H9 (cell line): Measurements from ENCODE around the gene VCAN. TPM values are rescaled to one million over a fixed set of nuclear protein-coding genes. Genes with fewer than 3 reads are reported as not detected.

ENCODE experiments used
- DNase-seq: peaks from one replicate; pipeline ENCODE4 v3.0.0-alpha.2; 2017
- H2AFZ ChIP-seq: one replicate; pipeline ENCODE4 v1.6.1; 2013; ENCODE audit warnings: mild to moderate bottlenecking, low read length, control low read depth, moderate library complexity
- H2AK5ac ChIP-seq: 2 replicates; pipeline ENCODE4 v1.6.1; 2013; ENCODE audit warnings: low read length, control low read depth, mixed read lengths; ENCODE audit not compliant: insufficient read length
- H2BK120ac ChIP-seq: one replicate; pipeline ENCODE4 v1.6.1; 2013; ENCODE audit warnings: low read depth, mild to moderate bottlenecking, low read length, control low read depth, inconsistent platforms; ENCODE audit not compliant: poor library complexity, severe bottlenecking
- H2BK12ac ChIP-seq: 2 replicates; pipeline ENCODE4 v1.6.1; 2013; ENCODE audit warnings: low read length, control low read depth, mixed read lengths, low read depth; ENCODE audit not compliant: insufficient read length
- H2BK15ac ChIP-seq: 2 replicates; pipeline ENCODE4 v1.6.1; 2013; ENCODE audit warnings: low read depth, low read length, control low read depth
- H2BK20ac ChIP-seq: one replicate; pipeline ENCODE4 v1.6.1; 2013; ENCODE audit warnings: low read depth, mild to moderate bottlenecking, low read length, control low read depth, inconsistent platforms; ENCODE audit not compliant: poor library complexity, severe bottlenecking
- H2BK5ac ChIP-seq: 2 replicates; pipeline ENCODE4 v1.6.1; 2013; ENCODE audit warnings: low read length, control low read depth, mixed read lengths; ENCODE audit not compliant: insufficient read length
- H3K14ac ChIP-seq: 2 replicates; pipeline ENCODE4 v1.6.1; 2013; ENCODE audit warnings: low read length, control low read depth; ENCODE audit not compliant: insufficient read depth
- H3K18ac ChIP-seq: 2 replicates; pipeline ENCODE4 v1.6.1; 2013; ENCODE audit warnings: low read depth, mild to moderate bottlenecking, mixed read lengths, low read length, control low read depth; ENCODE audit not compliant: insufficient read length
- H3K23ac ChIP-seq: 2 replicates; pipeline ENCODE4 v1.6.1; 2013; ENCODE audit warnings: low read length, control low read depth, mixed read lengths, low read depth; ENCODE audit not compliant: insufficient read length
- H3K23me2 ChIP-seq: 2 replicates; pipeline ENCODE4 v1.6.1; 2013; ENCODE audit warnings: low read depth, mild to moderate bottlenecking, mixed read lengths, low read length, control low read depth; ENCODE audit not compliant: insufficient read length, poor library complexity, severe bottlenecking
- H3K27ac ChIP-seq: 2 replicates; pipeline ENCODE4 v1.5.1; 2013; ENCODE audit warnings: low read length, control low read depth, mixed read lengths, low read depth; ENCODE audit not compliant: insufficient read length
- H3K27me3 ChIP-seq: 2 replicates; pipeline ENCODE4 v1.6.1; 2013; ENCODE audit warnings: low read length, control low read depth, inconsistent platforms; ENCODE audit not compliant: insufficient read depth
- H3K4ac ChIP-seq: 2 replicates; pipeline ENCODE4 v1.6.1; 2013; ENCODE audit warnings: low read depth, mild to moderate bottlenecking, control low read depth, inconsistent platforms, low read length, moderate library complexity
- H3K4me1 ChIP-seq: 2 replicates; pipeline ENCODE4 v1.6.1; 2013; ENCODE audit warnings: low read length, control low read depth, inconsistent platforms; ENCODE audit not compliant: insufficient read depth
- H3K4me2 ChIP-seq: 2 replicates; pipeline ENCODE4 v1.6.1; 2013; ENCODE audit warnings: low read length, control low read depth, mixed read lengths; ENCODE audit not compliant: insufficient read length, insufficient read depth
- H3K56ac ChIP-seq: 2 replicates; pipeline ENCODE4 v1.6.1; 2013; ENCODE audit warnings: low read depth, mild to moderate bottlenecking, mixed read lengths, low read length, control low read depth; ENCODE audit not compliant: insufficient read length
- H3K79me1 ChIP-seq: 2 replicates; pipeline ENCODE4 v1.6.1; 2013; ENCODE audit warnings: low read depth, mild to moderate bottlenecking, moderate library complexity, low read length, control low read depth, inconsistent platforms; ENCODE audit not compliant: insufficient read depth, poor library complexity, severe bottlenecking
- H3K79me2 ChIP-seq: 2 replicates; pipeline ENCODE4 v1.6.1; 2013; ENCODE audit warnings: low read length, control low read depth, inconsistent platforms; ENCODE audit not compliant: insufficient read depth
- H3K9ac ChIP-seq: 2 replicates; pipeline ENCODE4 v1.6.1; 2013; ENCODE audit warnings: low read length, control low read depth, mixed read lengths; ENCODE audit not compliant: insufficient read length; ENCODE audit errors: extremely low read depth
- H3K9me3 ChIP-seq: one replicate; pipeline ENCODE4 v1.6.1; 2013; ENCODE audit warnings: low read depth, low read length, inconsistent platforms; ENCODE audit not compliant: control insufficient read depth
- H3T11ph ChIP-seq: one replicate; pipeline ENCODE4 v1.6.1; 2013; ENCODE audit warnings: mild to moderate bottlenecking, low read length, control low read depth, inconsistent platforms
- H4K20me1 ChIP-seq: one replicate; pipeline ENCODE4 v1.6.1; 2013; ENCODE audit not compliant: control insufficient read depth, insufficient read length, insufficient read depth
- H4K5ac ChIP-seq: 2 replicates; pipeline ENCODE4 v1.6.1; 2013; ENCODE audit warnings: low read depth, mild to moderate bottlenecking, mixed read lengths, low read length, control low read depth; ENCODE audit not compliant: insufficient read length
- H4K8ac ChIP-seq: replicated peaks from 2 replicates; pipeline ENCODE4 v1.6.1; 2013; ENCODE audit warnings: low read length, control low read depth, mixed read lengths, low read depth; ENCODE audit not compliant: insufficient read length
- H4K91ac ChIP-seq: 2 replicates; pipeline ENCODE4 v1.6.1; 2013; ENCODE audit warnings: low read depth, mild to moderate bottlenecking, moderate library complexity, mixed read lengths, low read length, control low read depth; ENCODE audit not compliant: insufficient read length
- H3K27ac Mint-ChIP-seq, 3 experiments: 2 replicates in 2 of 3; 3 replicates in 1 of 3; pipeline ENCODE4 v1.8.0; 2020 to 2021; ENCODE audit warnings: mixed read lengths in 3 of 3, mild to moderate bottlenecking in 1 of 3, moderate library complexity in 1 of 3
- H3K27me3 Mint-ChIP-seq: 2 replicates; pipeline ENCODE4 v1.8.0; 2021; ENCODE audit warnings: low read depth, mild to moderate bottlenecking, moderate library complexity, mixed read lengths
- H3K36me3 Mint-ChIP-seq, 3 experiments: 2 replicates in 2 of 3; 3 replicates in 1 of 3; pipeline ENCODE4 v1.8.0; 2020 to 2021; ENCODE audit warnings: low read depth in 3 of 3, mixed read lengths in 3 of 3; ENCODE audit not compliant: insufficient read depth in 1 of 3
- H3K4me1 Mint-ChIP-seq, 2 experiments: 2 replicates each; pipeline ENCODE4 v1.8.0; 2020; ENCODE audit warnings: mixed read lengths in 2 of 2
- H3K4me3 Mint-ChIP-seq, 2 experiments: 2 replicates in 1 of 2; 3 replicates in 1 of 2; pipeline ENCODE4 v1.8.0; 2020 to 2021; ENCODE audit warnings: mild to moderate bottlenecking in 2 of 2, mixed read lengths in 2 of 2, moderate library complexity in 1 of 2
- H3K9me3 Mint-ChIP-seq, 2 experiments: 2 replicates in 1 of 2; 3 replicates in 1 of 2; pipeline ENCODE4 v1.8.0; 2020; ENCODE audit warnings: mild to moderate bottlenecking in 2 of 2, mixed read lengths in 2 of 2, moderate library complexity in 1 of 2
- WGBS: extraction: QIAGEN DNeasy Blood & Tissue Kit; methylation state at CpG from one replicate; pipeline ENCODE4 v1.1.7; 2013; ENCODE audit warnings: missing lambda C conversion rate, low lambda C conversion rate, mixed read lengths; ENCODE audit not compliant: insufficient read length; ENCODE audit errors: extremely low coverage; 5-methylcytosine and 5-hydroxymethylcytosine counted together
- total RNA-seq: library from RNA; stranded (reverse); gene quantifications from 2 replicates; pipeline ENCODE4 v1.2.1, GENCODE V29; 2021
- TF ChIP-seq, protein P1 (sequence below): fragments of 200-600 bp; sonication (generic); conservative IDR thresholded peaks from 3 replicates; pipeline ENCODE4 v1.8.0; 2021; ENCODE audit warnings: antibody characterized with exemption, mild to moderate bottlenecking

The VCAN gene
- total RNA-seq, 1 experiment from 2014 or later = 278 TPM

GRCh38 chr5:83434946-83435345 lies 36.6 kb upstream of the VCAN start:
- Histone ChIP-seq H2BK20ac (no peak overlapping the region), H2BK15ac (no peak overlapping the region), H3K4me1 (no peaks in the 10 kb centered on the region), H2BK5ac (no peak overlapping the region), H2BK120ac (no peak overlapping the region), H3K4me2 (no peak overlapping the region), H3K18ac (no peak overlapping the region), H4K91ac (no peak overlapping the region), H4K5ac (no peak overlapping the region), H4K20me1 (no peaks in the 10 kb centered on the region), H3K27ac (no peak overlapping the region), H3K56ac (no peak overlapping the region), H3K23ac (no peak overlapping the region), H3K9ac (no peak overlapping the region), H3K27me3 (no peaks in the 10 kb centered on the region), H3K23me2 (no peaks in the 10 kb centered on the region), H2AFZ (no peak overlapping the region), H3K4ac (no peak overlapping the region), H2AK5ac (no peak overlapping the region), H3K14ac (no peak overlapping the region), H3K9me3 (no peaks in the 10 kb centered on the region), H2BK12ac (no peak overlapping the region), H4K8ac (no peak overlapping the region), H3T11ph (no peak overlapping the region), H3K79me2 (no peaks in the 10 kb centered on the region), H3K79me1 (no peaks in the 10 kb centered on the region)
- Mint-ChIP-seq H3K9me3 (peaks cover 11 to 18% of the 10 kb centered on the region in 2 experiments; a peak in 4 of 5 replicates), H3K4me3 (no peak overlapping the region), H3K27me3 (no peaks in the 10 kb centered on the region), H3K4me1 (peaks cover 14% of the 10 kb centered on the region in 2 experiments), H3K36me3 (peaks cover 5 to 15% (median 8%) of the 10 kb centered on the region in 3 experiments), H3K27ac (no peak overlapping the region)
- TF ChIP-seq, protein P1, sequence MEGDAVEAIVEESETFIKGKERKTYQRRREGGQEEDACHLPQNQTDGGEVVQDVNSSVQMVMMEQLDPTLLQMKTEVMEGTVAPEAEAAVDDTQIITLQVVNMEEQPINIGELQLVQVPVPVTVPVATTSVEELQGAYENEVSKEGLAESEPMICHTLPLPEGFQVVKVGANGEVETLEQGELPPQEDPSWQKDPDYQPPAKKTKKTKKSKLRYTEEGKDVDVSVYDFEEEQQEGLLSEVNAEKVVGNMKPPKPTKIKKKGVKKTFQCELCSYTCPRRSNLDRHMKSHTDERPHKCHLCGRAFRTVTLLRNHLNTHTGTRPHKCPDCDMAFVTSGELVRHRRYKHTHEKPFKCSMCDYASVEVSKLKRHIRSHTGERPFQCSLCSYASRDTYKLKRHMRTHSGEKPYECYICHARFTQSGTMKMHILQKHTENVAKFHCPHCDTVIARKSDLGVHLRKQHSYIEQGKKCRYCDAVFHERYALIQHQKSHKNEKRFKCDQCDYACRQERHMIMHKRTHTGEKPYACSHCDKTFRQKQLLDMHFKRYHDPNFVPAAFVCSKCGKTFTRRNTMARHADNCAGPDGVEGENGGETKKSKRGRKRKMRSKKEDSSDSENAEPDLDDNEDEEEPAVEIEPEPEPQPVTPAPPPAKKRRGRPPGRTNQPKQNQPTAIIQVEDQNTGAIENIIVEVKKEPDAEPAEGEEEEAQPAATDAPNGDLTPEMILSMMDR = no peak
- DNase-seq = no peak
- WGBS = no CpG with 5 or more reads among the region's 4 CpGs
